ENCODE results near the gene PPP1R9A. TPM values are rescaled to one million over a fixed set of nuclear protein-coding genes. Genes with fewer than 3 reads are reported as not detected.

Gene PPP1R9A
- polyA plus RNA-seq, 1 donor (not counting 4 experiments of a cell fraction or from before 2014, with no cell fraction given): 0.01 TPM

DNA sequence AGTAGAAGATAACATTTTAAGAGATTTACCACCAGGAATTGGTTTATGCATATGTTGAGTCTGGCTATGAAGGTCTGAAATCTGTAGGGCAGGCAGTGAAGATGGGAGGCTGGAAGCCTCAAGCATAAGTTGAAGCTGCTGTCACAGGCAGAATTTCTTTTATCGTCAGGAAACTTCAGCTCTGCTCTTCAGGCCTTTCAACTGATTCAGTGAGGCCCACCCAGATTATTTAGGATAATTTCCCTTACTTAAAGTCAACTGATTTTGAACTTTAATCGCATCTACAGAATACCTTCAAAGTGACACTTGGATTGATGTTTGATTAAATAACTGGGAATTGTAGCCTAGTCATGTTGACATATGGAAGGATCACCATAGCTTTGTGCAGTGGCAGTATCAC lies 190.5 kb downstream of the PPP1R9A start:
- Histone ChIP-seq H3K79me2 (ENCODE audit: control insufficient read depth, insufficient read depth, low read length) (no peaks in the 10 kb centered on the region), H3K27ac (ENCODE audit: control insufficient read depth, insufficient read depth, low read length) (no peak overlapping the region), H3K9me1 (ENCODE audit: control insufficient read depth, extremely low read depth, insufficient read depth, low read length) (no peaks in the 10 kb centered on the region), H4K20me1 (ENCODE audit: control insufficient read depth, extremely low read depth, insufficient read depth, low read length) (no peaks in the 10 kb centered on the region), H3K27me3 (ENCODE audit: control insufficient read depth, extremely low read depth, insufficient read depth, low read length) (no peaks in the 10 kb centered on the region), H3K9ac (ENCODE audit: control insufficient read depth, extremely low read depth, insufficient read depth, low read length) (no peak overlapping the region), H3K4me2 (ENCODE audit: control insufficient read depth, extremely low read depth, insufficient read depth, low read depth, low read length) (no peak overlapping the region), H3K4me1 (ENCODE audit: control insufficient read depth, extremely low read depth, insufficient read depth, low read length) (no peaks in the 10 kb centered on the region), H3K4me3 (ENCODE audit: control insufficient read depth in 2 of 3, extremely low read depth in 1 of 3, insufficient read depth in 2 of 3, low read depth in 1 of 3, low read length in 3 of 3) (no peak overlapping the region), H2AFZ (ENCODE audit: control insufficient read depth, low read length) (no peak overlapping the region), H3K36me3 (ENCODE audit: control insufficient read depth in 2 of 2, extremely low read depth in 1 of 2, insufficient read depth in 2 of 2, low read length in 2 of 2) (no peaks in the 10 kb centered on the region), H3K9me3 (ENCODE audit: control insufficient read depth, low read depth, low read length) (no peaks in the 10 kb centered on the region)
- FAIRE-seq: no peak
- TF ChIP-seq CTCF (optimal IDR thresholded peaks at IDR 0.05 in 1 of 3, IDR thresholded peaks at IDR 0.05 in 1 of 3, conservative IDR thresholded peaks at IDR 0.05 in 1 of 3; ENCODE audit: extremely low read depth in 1 of 3, insufficient read depth in 2 of 3, low read length in 3 of 3): no peak
- TF ChIP-seq EZH2 (IDR thresholded peaks at IDR 0.05; ENCODE audit: low read length): no peak
- dilution Hi-C loops (cut with MboI; ENCODE audit: extremely low pct_ligation_motif_present, low sequenced_read_pairs): no loop called here
- no peak for DNase-seq (ENCODE audit: low read depth, low spot score)

DNA sequence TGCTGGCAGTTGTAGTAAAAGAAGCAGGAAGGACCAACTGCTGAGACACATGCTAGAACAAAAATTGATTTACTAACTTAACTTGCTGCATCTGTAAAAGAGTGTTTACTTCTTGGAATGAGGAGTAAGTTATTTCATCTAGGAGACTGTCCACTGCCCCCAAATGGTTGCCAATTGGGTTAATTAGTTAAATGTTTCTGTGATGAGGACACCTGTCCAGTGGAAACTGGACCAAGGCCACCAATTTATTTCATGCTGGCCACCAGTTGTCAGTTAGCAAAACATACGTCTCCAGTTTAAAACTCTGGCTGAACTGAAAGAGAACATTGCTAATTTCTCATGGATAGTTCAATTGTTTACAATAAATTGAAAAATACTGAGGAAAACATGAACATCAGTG lies 191.7 kb downstream of the PPP1R9A start:
- Histone ChIP-seq H3K36me3 (ENCODE audit: control insufficient read depth in 2 of 2, extremely low read depth in 1 of 2, insufficient read depth in 2 of 2, low read length in 2 of 2) (no peaks in the 10 kb centered on the region), H3K27ac (ENCODE audit: control insufficient read depth, insufficient read depth, low read length) (no peak overlapping the region), H3K4me2 (ENCODE audit: control insufficient read depth, extremely low read depth, insufficient read depth, low read depth, low read length) (no peak overlapping the region), H3K4me1 (ENCODE audit: control insufficient read depth, extremely low read depth, insufficient read depth, low read length) (no peaks in the 10 kb centered on the region), H3K27me3 (ENCODE audit: control insufficient read depth, extremely low read depth, insufficient read depth, low read length) (no peaks in the 10 kb centered on the region), H3K9ac (ENCODE audit: control insufficient read depth, extremely low read depth, insufficient read depth, low read length) (no peak overlapping the region), H3K4me3 (ENCODE audit: control insufficient read depth in 2 of 3, extremely low read depth in 1 of 3, insufficient read depth in 2 of 3, low read depth in 1 of 3, low read length in 3 of 3) (no peak overlapping the region), H4K20me1 (ENCODE audit: control insufficient read depth, extremely low read depth, insufficient read depth, low read length) (no peaks in the 10 kb centered on the region), H3K79me2 (ENCODE audit: control insufficient read depth, insufficient read depth, low read length) (no peaks in the 10 kb centered on the region), H3K9me1 (ENCODE audit: control insufficient read depth, extremely low read depth, insufficient read depth, low read length) (no peaks in the 10 kb centered on the region), H3K9me3 (ENCODE audit: control insufficient read depth, low read depth, low read length) (no peaks in the 10 kb centered on the region), H2AFZ (ENCODE audit: control insufficient read depth, low read length) (no peak overlapping the region)
- dilution Hi-C loops (cut with MboI; ENCODE audit: extremely low pct_ligation_motif_present, low sequenced_read_pairs): no loop called here
- FAIRE-seq (no peak), DNase-seq (ENCODE audit: low read depth, low spot score) (no peak)
- no peak for TF ChIP-seq CTCF (optimal IDR thresholded peaks at IDR 0.05 in 1 of 3, IDR thresholded peaks at IDR 0.05 in 1 of 3, conservative IDR thresholded peaks at IDR 0.05 in 1 of 3; ENCODE audit: extremely low read depth in 1 of 3, insufficient read depth in 2 of 3, low read length in 3 of 3)
- no peak for TF ChIP-seq EZH2 (IDR thresholded peaks at IDR 0.05; ENCODE audit: low read length)

All from keratinocyte (primary cell).